Vagina (tissue), 2 donors: ENCODE data around the gene RFX1. TPM values are rescaled to one million over a fixed set of nuclear protein-coding genes. Genes with fewer than 3 reads are reported as not detected.
"Not testable (repeated sequence)": the region's sequence is repeated elsewhere in the genome, so short reads cannot be mapped to it uniquely, and the experiment has no call there.

ENCODE experiments used
- DNase-seq, 2 donors: peaks; one replicate each; pipeline ENCODE4 v3.0.0-alpha.2; 2017; ENCODE audit errors: extremely low spot score in 2 of 2
- H3K27ac ChIP-seq: fragments of 200-600 bp; sonication (generic); one replicate; pipeline ENCODE4 v1.5.1; 2019
- H3K27me3 ChIP-seq: fragments of 200-600 bp; sonication (generic); one replicate; pipeline ENCODE4 v1.5.1; 2019
- H3K36me3 ChIP-seq, 2 donors: fragments of 200-600 bp; sonication (generic); one replicate each; pipeline ENCODE4 v1.5.1; 2017 to 2019
- H3K4me1 ChIP-seq: fragments of 200-600 bp; sonication (generic); one replicate; pipeline ENCODE4 v1.5.1; 2019
- H3K4me3 ChIP-seq, 2 donors: fragments of 200-600 bp; sonication (generic); 1 replicate in 1 of 2; 2 replicates in 1 of 2; pipeline ENCODE4 v1.5.1; 2016 to 2019
- H3K9me3 ChIP-seq: fragments of 200-600 bp; sonication (generic); one replicate; pipeline ENCODE4 v1.5.1; 2019
- CTCF ChIP-seq, 3 experiments: fragments of 450-650 bp in 2 of 3; fragments of 200-600 bp in 1 of 3; sonication (generic) in 1 of 3; IDR thresholded peaks; one replicate each; pipeline ENCODE4 v1.5.1; 2017 to 2019; ENCODE audit warnings: antibody characterized with exemption in 3 of 3, mild to moderate bottlenecking in 2 of 3, moderate library complexity in 2 of 3
- POLR2A ChIP-seq, 2 donors: fragments of 450-650 bp; IDR thresholded peaks; one replicate each; pipeline ENCODE4 v1.6.1; 2017; ENCODE audit warnings: antibody characterized with exemption in 2 of 2, mild to moderate bottlenecking in 2 of 2, moderate library complexity in 2 of 2
- POLR2AphosphoS5 ChIP-seq, 2 donors: sonication (generic); formaldehyde crosslinking; IDR thresholded peaks; one replicate each; pipeline ENCODE4 v1.9.0; 2017; ENCODE audit warnings: antibody characterized with exemption in 2 of 2, mild to moderate bottlenecking in 2 of 2, low read depth in 1 of 2; ENCODE audit not compliant: insufficient read depth in 1 of 2
- intact Hi-C: fragments of 100-400 bp; cut with DNase I; formaldehyde crosslinking; loops from one replicate; pipeline ENCODE4 v1.15.1; 2023
- total RNA-seq: library from RNA; depleted of rRNA; stranded (reverse); fragments of >200 nt; gene quantifications from one replicate; pipeline ENCODE4 v1.2.3, GENCODE V29; 2016

RFX1 gene
- total RNA-seq, 1 donor from 2014 or later: 9.6 TPM

- Histone ChIP-seq H3K36me3 (no peaks in the 10 kb centered on the region), H3K27ac (no peak overlapping the region), H3K4me1 (no peaks in the 10 kb centered on the region), H3K9me3 (no peaks in the 10 kb centered on the region), H3K4me3 (no peak overlapping the region), H3K27me3 (no peaks in the 10 kb centered on the region)
- TF ChIP-seq CTCF (IDR thresholded peaks at IDR 0.05): no peak
- TF ChIP-seq POLR2AphosphoS5 (IDR thresholded peaks at IDR 0.05; ENCODE audit: insufficient read depth in 1 of 2, low read depth in 1 of 2): peak in 1 of 2 donors; percentile 31
- intact Hi-C loops: no loop called here
- DNase-seq: no peak
These were observed 17.5 kb upstream of the RFX1 start for GRCh38 chr19:14023404-14024235.

GRCh38 chr19:14022469-14022868, 16.3 kb upstream of the RFX1 start:
- H3K36me3 ChIP-seq: no peaks in the 10 kb centered on the region

GRCh38 chr19:14021474-14021873, 15.4 kb upstream of the RFX1 start:
- no peak for DNase-seq
- H3K27me3 ChIP-seq: no peaks in the 10 kb centered on the region
- intact Hi-C loops: no loop called here

More at GRCh38 chr19:14022469-14022868, 16.3 kb upstream of the RFX1 start:
- Histone ChIP-seq H3K9me3 (no peaks in the 10 kb centered on the region), H3K4me3 (no peak overlapping the region), H3K27me3 (no peaks in the 10 kb centered on the region), H3K4me1 (no peaks in the 10 kb centered on the region), H3K27ac (no peak overlapping the region)
- DNase-seq: no peak
- TF ChIP-seq POLR2AphosphoS5 (IDR thresholded peaks at IDR 0.05; ENCODE audit: insufficient read depth in 1 of 2, low read depth in 1 of 2) (no peak), POLR2A (IDR thresholded peaks at IDR 0.05) (no peak), CTCF (IDR thresholded peaks at IDR 0.05) (no peak)
- intact Hi-C loops: no loop called here

GRCh38 chr19:14019739-14020138, 13.6 kb upstream of the RFX1 start:
- not testable (repeated sequence) for H3K4me3 ChIP-seq, DNase-seq

More at GRCh38 chr19:14021474-14021873, 15.4 kb upstream of the RFX1 start:
- H3K9me3 ChIP-seq: no peaks in the 10 kb centered on the region
- H3K27ac ChIP-seq: no peak overlapping the region
- no peaks in the 10 kb centered on the region for H3K36me3 ChIP-seq
- TF ChIP-seq POLR2AphosphoS5 (IDR thresholded peaks at IDR 0.05; ENCODE audit: insufficient read depth in 1 of 2, low read depth in 1 of 2) (no peak), POLR2A (IDR thresholded peaks at IDR 0.05) (no peak), CTCF (IDR thresholded peaks at IDR 0.05) (no peak)
- no peak overlapping the region for H3K4me3 ChIP-seq
- H3K4me1 ChIP-seq: no peaks in the 10 kb centered on the region

GRCh38 chr19:14019100-14019499, 13.0 kb upstream of the RFX1 start:
- TF ChIP-seq POLR2A (IDR thresholded peaks at IDR 0.05) (no peak), POLR2AphosphoS5 (IDR thresholded peaks at IDR 0.05; ENCODE audit: insufficient read depth in 1 of 2, low read depth in 1 of 2) (no peak), CTCF (IDR thresholded peaks at IDR 0.05) (no peak)
- intact Hi-C loops: no loop called here

More at GRCh38 chr19:14019739-14020138, 13.6 kb upstream of the RFX1 start:
- H3K27me3 ChIP-seq, H3K27ac ChIP-seq, intact Hi-C loops, H3K4me1 ChIP-seq, H3K36me3 ChIP-seq, H3K9me3 ChIP-seq: not testable (repeated sequence)

More at GRCh38 chr19:14019100-14019499, 13.0 kb upstream of the RFX1 start:
- Histone ChIP-seq H3K4me1 (no peaks in the 10 kb centered on the region), H3K27me3 (no peaks in the 10 kb centered on the region), H3K27ac (no peak overlapping the region), H3K4me3 (no peak overlapping the region), H3K36me3 (no peaks in the 10 kb centered on the region), H3K9me3 (no peaks in the 10 kb centered on the region)
- DNase-seq: no peak
